Fibroblast of upper back skin (primary cell): ENCODE data around the gene SLC36A2.
A peak's percentile ranks its signal among the peaks of the same experiment; 100 is the strongest.
"Not testable (repeated sequence)": the region's sequence is repeated elsewhere in the genome, so short reads cannot be mapped to it uniquely, and the experiment has no call there.

Experiments
- DNase-seq: peaks from one replicate; pipeline ENCODE4 v3.0.0-alpha.2; 2013

The SLC36A2 gene

GRCh38 chr5:151320481-151320880, 26.9 kb downstream of the SLC36A2 start:
- no peak for DNase-seq

GRCh38 chr5:151318850-151319732, 28.3 kb downstream of the SLC36A2 start:
- no peak for DNase-seq

- DNase-seq, result no peak
These were observed 29.5 kb downstream of the SLC36A2 start for GRCh38 chr5:151317871-151318270.

GRCh38 chr5:151315998-151316597, 31.3 kb downstream of the SLC36A2 start:
- peak; percentile 59 for DNase-seq

- DNase-seq, result no peak
These were observed 34.0 kb downstream of the SLC36A2 start for GRCh38 chr5:151313357-151313756.

GRCh38 chr5:151312756-151313324, 34.5 kb downstream of the SLC36A2 start:
- DNase-seq, result no peak

GRCh38 chr5:151310932-151311331, 36.4 kb downstream of the SLC36A2 start:
- DNase-seq, result no peak

GRCh38 chr5:151309821-151310220, 37.5 kb downstream of the SLC36A2 start:
- DNase-seq, result not testable (repeated sequence)

- not testable (repeated sequence) for DNase-seq
These were observed 38.1 kb downstream of the SLC36A2 start for GRCh38 chr5:151309266-151309665.

- DNase-seq, result no peak
These were observed 43.7 kb downstream of the SLC36A2 start, which contains the start of gene SLC36A3 for GRCh38 chr5:151303666-151304065. SLC36A3 (minus strand) TSS chr5:151303766; CDS start chr5:151303354, 412 bp downstream.

- DNase-seq, result peak; percentile 47
These were observed 49.1 kb downstream of the SLC36A2 start for GRCh38 chr5:151298063-151298855.

GRCh38 chr5:151296974-151297373, 50.4 kb downstream of the SLC36A2 start:
- DNase-seq, result no peak

GRCh38 chr5:151296478-151296830, 50.9 kb downstream of the SLC36A2 start:
- DNase-seq, result no peak

GRCh38 chr5:151295791-151296477, 51.4 kb downstream of the SLC36A2 start:
- no peak for DNase-seq

GRCh38 chr5:151295138-151295537, 52.2 kb downstream of the SLC36A2 start:
- no peak for DNase-seq

GRCh38 chr5:151293624-151294023, 53.7 kb downstream of the SLC36A2 start:
- no peak for DNase-seq

- DNase-seq, result no peak
These were observed 59.2 kb downstream of the SLC36A2 start for GRCh38 chr5:151288180-151288579.

- DNase-seq, result no peak
These were observed 61.1 kb downstream of the SLC36A2 start for GRCh38 chr5:151286246-151286645.

GRCh38 chr5:151285683-151286082, 61.7 kb downstream of the SLC36A2 start:
- DNase-seq, result peak; percentile 4

- no peak for DNase-seq
These were observed 62.9 kb downstream of the SLC36A2 start for GRCh38 chr5:151284392-151284967.

GRCh38 chr5:151283120-151283825, 64.1 kb downstream of the SLC36A2 start:
- no peak for DNase-seq
